Thoracic aorta (tissue), 2 donors: ENCODE results near the gene MED25. TPM values are rescaled to one million over a fixed set of nuclear protein-coding genes. Genes with fewer than 3 reads are reported as not detected.

Experiments
- ATAC-seq: fragments of 150-250 bp; one replicate; pipeline ENCODE4 v1.8.0; 2017; ENCODE audit warnings: low read depth; ENCODE audit not compliant: insufficient number of reproducible peaks, low FRiP score
- DNase-seq: peaks from one replicate; pipeline ENCODE4 v3.0.0-alpha.2; 2020; ENCODE audit warnings: low spot score
- H3K27ac ChIP-seq, 2 donors: fragments of 200-600 bp; sonication (generic); 1 replicate in 1 of 2; 2 replicates in 1 of 2; pipeline ENCODE4 v1.5.1; 2016; ENCODE audit warnings: mild to moderate bottlenecking in 2 of 2, moderate library complexity in 2 of 2
- H3K27me3 ChIP-seq: fragments of 200-600 bp; sonication (generic); replicated peaks from 2 replicates; pipeline ENCODE4 v1.6.0; 2016; ENCODE audit warnings: mild to moderate bottlenecking; ENCODE audit not compliant: insufficient read depth
- H3K36me3 ChIP-seq: fragments of 200-600 bp; sonication (generic); one replicate; pipeline ENCODE4 v1.5.1; 2016
- H3K4me1 ChIP-seq, 2 donors: fragments of 200-600 bp; sonication (generic); 1 replicate in 1 of 2; 2 replicates in 1 of 2; pipeline versions ENCODE4 v1.5.1 to v1.6.0; 2016; ENCODE audit warnings: low read depth in 2 of 2, mild to moderate bottlenecking in 1 of 2; ENCODE audit not compliant: control insufficient read depth in 1 of 2
- H3K4me3 ChIP-seq: fragments of 200-600 bp; sonication (generic); 2 replicates; pipeline ENCODE4 v1.5.1; 2016; ENCODE audit warnings: mild to moderate bottlenecking
- H3K9me3 ChIP-seq: fragments of 200-600 bp; sonication (generic); 2 replicates; pipeline ENCODE4 v1.5.1; 2016
- CTCF ChIP-seq: fragments of 200-600 bp; sonication (generic); IDR thresholded peaks from one replicate; pipeline ENCODE4 v1.5.1; 2019; ENCODE audit warnings: antibody characterized with exemption
- total RNA-seq, 2 donors: library from RNA; depleted of rRNA; stranded (reverse); fragments of >200 nt; gene quantifications; one replicate each; pipeline versions ENCODE4 v1.1.0 to v1.2.3, GENCODE V29; 2016

The MED25 gene
- total RNA-seq, 2 donors from 2014 or later = 29.8 to 37.0 TPM

GRCh38 chr19:49846408-49846807 is 28.3 kb downstream of the MED25 start:
- ATAC-seq = no peak
- Histone ChIP-seq H3K27ac (no peak overlapping the region), H3K27me3 (no peaks in the 10 kb centered on the region), H3K4me1 (peaks cover 2 to 5% of the 10 kb centered on the region in 2 donors), H3K4me3 (no peak overlapping the region), H3K9me3 (no peaks in the 10 kb centered on the region), H3K36me3 (no peaks in the 10 kb centered on the region)
- no peak for TF ChIP-seq CTCF
- no peak for DNase-seq

GRCh38 chr19:49847731-49848696 is 29.9 kb downstream of the MED25 start:
- H3K4me3 ChIP-seq = no peak overlapping the region
- peaks cover 10 to 18% of the 10 kb centered on the region in 2 donors for H3K4me1 ChIP-seq
- no peaks in the 10 kb centered on the region for H3K27me3 ChIP-seq
- TF ChIP-seq CTCF = no peak
- no peaks in the 10 kb centered on the region for H3K9me3 ChIP-seq
- H3K36me3 ChIP-seq = no peaks in the 10 kb centered on the region
- DNase-seq = no peak
- no peak for ATAC-seq
- H3K27ac ChIP-seq = no peak overlapping the region

DNA sequence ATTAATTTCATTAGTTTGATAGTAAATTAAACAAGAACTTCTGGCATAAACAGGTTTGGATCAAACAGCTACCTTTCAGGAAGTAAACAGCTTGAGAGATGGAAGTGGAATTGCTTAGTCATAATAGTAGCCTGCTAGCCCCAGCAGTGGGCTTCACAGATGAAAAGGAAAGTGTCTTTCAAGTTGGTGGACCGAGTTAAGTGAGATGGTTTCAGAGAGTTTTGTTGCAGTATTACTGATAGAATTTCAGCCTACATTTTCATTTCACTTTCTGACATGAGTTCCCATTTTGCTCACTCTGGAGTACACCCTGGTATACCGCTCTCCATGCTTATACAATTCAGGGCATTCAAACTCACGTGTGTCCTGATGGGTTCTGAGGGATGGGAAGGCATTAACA is 30.8 kb downstream of the MED25 start:
- ATAC-seq = no peak
- Histone ChIP-seq H3K36me3 (no peaks in the 10 kb centered on the region), H3K4me1 (peaks cover 10 to 27% of the 10 kb centered on the region in 2 donors), H3K9me3 (no peaks in the 10 kb centered on the region), H3K27me3 (no peaks in the 10 kb centered on the region), H3K4me3 (no peak overlapping the region), H3K27ac (no peak overlapping the region)
- DNase-seq = no peak
- no peak for TF ChIP-seq CTCF

- Histone ChIP-seq H3K27me3 (no peaks in the 10 kb centered on the region), H3K36me3 (no peaks in the 10 kb centered on the region), H3K27ac (peak overlapping the region; percentile 94 to 97), H3K4me3 (peak overlapping the region; percentile 86), H3K9me3 (no peaks in the 10 kb centered on the region), H3K4me1 (peaks cover 10 to 32% of the 10 kb centered on the region in 2 donors)
- ATAC-seq (no peak), DNase-seq (no peak)
- TF ChIP-seq CTCF = no peak
Measured at GRCh38 chr19:49849433-49850220, 31.5 kb downstream of the MED25 start.

- H3K9me3 ChIP-seq = no peaks in the 10 kb centered on the region
- H3K4me3 ChIP-seq = peak overlapping the region; percentile 86
- H3K27ac ChIP-seq = peak overlapping the region; percentile 94 to 97
- no peak for ATAC-seq
- H3K27me3 ChIP-seq = no peaks in the 10 kb centered on the region
- DNase-seq = no peak
- H3K4me1 ChIP-seq = peaks cover 10 to 32% of the 10 kb centered on the region in 2 donors
- peaks cover 4% of the 10 kb centered on the region for H3K36me3 ChIP-seq
- no peak for TF ChIP-seq CTCF
Measured at GRCh38 chr19:49850221-49850486, 32.1 kb downstream of the MED25 start.
